Measurements from ENCODE around the gene TMC7.

TMC7 gene

DNA sequence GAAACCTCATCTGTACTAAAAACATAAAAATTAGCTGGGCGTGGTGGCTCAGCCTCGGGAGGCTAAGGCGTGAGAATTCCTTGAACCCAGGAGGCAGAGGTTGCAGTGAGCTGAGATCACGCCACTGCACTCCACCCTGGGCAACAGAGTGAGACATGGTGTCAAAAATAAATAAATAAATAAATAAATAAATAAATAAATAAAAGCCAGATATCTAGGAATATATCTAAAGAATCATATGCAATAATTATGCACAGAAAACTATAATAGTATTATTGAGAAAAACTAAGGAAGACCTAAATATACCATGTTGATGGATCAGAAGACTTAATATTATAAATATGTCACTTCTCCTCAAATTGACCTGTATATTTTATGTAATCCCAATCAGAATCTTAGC is 37.0 kb downstream of the TMC7 start (continued):
- TF ChIP-seq ZNF518A (tag by site-specific recombination; conservative IDR thresholded peaks at IDR 0.05; ENCODE audit: low read depth) (peak; percentile 80), ZNF600 (tag by site-specific recombination; IDR thresholded peaks at IDR 0.05) (no peak), ZBTB21 (tag by site-specific recombination; IDR thresholded peaks at IDR 0.05) (0 out of 2 replicates have a peak, but pooled peaks have one; percentile 20)

DNA sequence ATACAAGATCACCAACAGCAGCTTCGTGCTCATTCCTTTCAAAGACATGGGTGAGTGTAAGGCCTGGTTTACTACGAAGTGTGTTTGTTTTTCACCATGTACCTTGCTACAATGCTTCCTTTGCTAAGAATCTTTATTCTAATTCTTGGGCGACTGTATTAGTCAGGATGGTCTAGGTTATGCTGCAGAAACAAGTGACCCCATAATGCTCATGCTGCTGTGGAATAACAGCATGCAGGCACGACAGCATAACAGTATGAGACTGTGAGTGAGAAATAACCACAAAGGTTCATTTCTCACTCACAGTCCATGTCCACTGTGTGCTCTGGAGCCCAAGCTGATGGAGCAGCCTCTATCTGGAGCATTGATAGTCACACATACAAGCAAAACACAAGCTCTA is 38.0 kb downstream of the TMC7 start:
- no peak overlapping the region for H3K27ac ChIP-seq (ENCODE audit: extremely low read depth, low read depth, low read length)
- no peaks in the 10 kb centered on the region for H3K9me3 ChIP-seq (ENCODE audit: control insufficient read depth, insufficient read depth, low read depth, low read length)
- ChIA-PET POLR2A (no interaction called here), CTCF (interaction anchor here (0.7 to 1.5 kb wide), 2 partner anchors 10 to 39 kb away, joined by 3 to 4 read pairs; no protein-coding TSS in a partner anchor)
- H3K4me3 ChIP-seq (ENCODE audit: low read depth, low read length) = no peak overlapping the region
- 0 out of 2 replicates have a peak, but pooled peaks have one; percentile 30 for TF ChIP-seq TRIM28 (IDR thresholded peaks at IDR 0.05; ENCODE audit: borderline replicate concordance, low read length)
- no peak for TF ChIP-seq ZNF658 (tag by site-specific recombination; IDR thresholded peaks at IDR 0.05)
- H3K36me3 ChIP-seq (ENCODE audit: control insufficient read depth in 2 of 2, insufficient read depth in 1 of 2, low read length in 2 of 2) = peaks cover 0 to 29% of the 10 kb centered on the region in 2 experiments; a peak in 2 of 3 replicates
- H3K4me1 ChIP-seq (ENCODE audit: control insufficient read depth, insufficient read depth, low read length) = no peaks in the 10 kb centered on the region

DNA sequence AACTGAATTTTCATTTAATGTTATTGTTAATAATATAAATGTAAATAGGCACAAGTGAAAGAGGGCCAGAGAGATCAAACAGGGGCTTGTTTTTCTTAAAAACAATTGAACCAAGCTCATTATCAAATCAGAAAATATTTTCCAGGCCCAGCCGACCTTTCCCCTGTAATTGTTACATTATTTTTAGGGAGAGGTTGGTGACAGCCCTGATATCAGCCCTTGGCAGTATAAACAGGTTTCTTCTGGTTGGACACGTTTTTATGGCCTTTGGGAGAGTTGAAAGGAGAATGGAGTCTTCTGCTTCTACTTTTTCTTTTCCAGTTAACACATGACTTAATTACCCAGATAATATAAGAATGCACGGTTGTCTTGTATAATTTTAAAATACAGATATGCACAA is 43.7 kb downstream of the TMC7 start:
- no peak overlapping the region for H3K4me3 ChIP-seq (ENCODE audit: low read depth, low read length)
- H3K36me3 ChIP-seq (ENCODE audit: control insufficient read depth in 2 of 2, insufficient read depth in 1 of 2, low read length in 2 of 2) = peaks cover 0 to 16% of the 10 kb centered on the region in 2 experiments; a peak in 2 of 3 replicates
- POLR2A ChIA-PET = no interaction called here
- no peaks in the 10 kb centered on the region for H3K9me3 ChIP-seq (ENCODE audit: control insufficient read depth, insufficient read depth, low read depth, low read length)
- no peaks in the 10 kb centered on the region for H3K4me1 ChIP-seq (ENCODE audit: control insufficient read depth, insufficient read depth, low read length)
- no peak overlapping the region for H3K27ac ChIP-seq (ENCODE audit: extremely low read depth, low read depth, low read length)
- TF ChIP-seq ZNF324 (tag by site-specific recombination; IDR thresholded peaks at IDR 0.05) (no peak), HIC1 (tag by site-specific recombination; IDR thresholded peaks at IDR 0.05) (no peak), OSR2 (tag by site-specific recombination; IDR thresholded peaks at IDR 0.05) (no peak), ZNF19 (tag by site-specific recombination; IDR thresholded peaks at IDR 0.05; ENCODE audit: low read depth) (no peak), ZNF747 (tag by site-specific recombination; IDR thresholded peaks at IDR 0.05) (no peak), ZNF391 (tag by site-specific recombination; IDR thresholded peaks at IDR 0.05; ENCODE audit: borderline replicate concordance, low read depth) (no peak), ZNF362 (tag by site-specific recombination; IDR thresholded peaks at IDR 0.05) (no peak), SP2 (tag by site-specific recombination; IDR thresholded peaks at IDR 0.05) (no peak), KLF8 (tag by site-specific recombination; IDR thresholded peaks at IDR 0.05) (no peak), KLF1 (tag by site-specific recombination; IDR thresholded peaks at IDR 0.05) (no peak), ZNF585B (tag by site-specific recombination; IDR thresholded peaks at IDR 0.05) (no peak)
- CTCF ChIA-PET = interaction anchor here (0.6 kb wide), 1 partner anchor 48 kb away, joined by 4 read pairs; no protein-coding TSS in a partner anchor

All from HEK293 (cell line).